Inferior parietal cortex (tissue), 1 donor: ENCODE data around the gene MYOM3.

Source experiments
- DNase-seq: peaks from one replicate; pipeline ENCODE4 v3.0.0-alpha.2; 2016; ENCODE audit errors: extremely low spot score

The MYOM3 gene

DNA sequence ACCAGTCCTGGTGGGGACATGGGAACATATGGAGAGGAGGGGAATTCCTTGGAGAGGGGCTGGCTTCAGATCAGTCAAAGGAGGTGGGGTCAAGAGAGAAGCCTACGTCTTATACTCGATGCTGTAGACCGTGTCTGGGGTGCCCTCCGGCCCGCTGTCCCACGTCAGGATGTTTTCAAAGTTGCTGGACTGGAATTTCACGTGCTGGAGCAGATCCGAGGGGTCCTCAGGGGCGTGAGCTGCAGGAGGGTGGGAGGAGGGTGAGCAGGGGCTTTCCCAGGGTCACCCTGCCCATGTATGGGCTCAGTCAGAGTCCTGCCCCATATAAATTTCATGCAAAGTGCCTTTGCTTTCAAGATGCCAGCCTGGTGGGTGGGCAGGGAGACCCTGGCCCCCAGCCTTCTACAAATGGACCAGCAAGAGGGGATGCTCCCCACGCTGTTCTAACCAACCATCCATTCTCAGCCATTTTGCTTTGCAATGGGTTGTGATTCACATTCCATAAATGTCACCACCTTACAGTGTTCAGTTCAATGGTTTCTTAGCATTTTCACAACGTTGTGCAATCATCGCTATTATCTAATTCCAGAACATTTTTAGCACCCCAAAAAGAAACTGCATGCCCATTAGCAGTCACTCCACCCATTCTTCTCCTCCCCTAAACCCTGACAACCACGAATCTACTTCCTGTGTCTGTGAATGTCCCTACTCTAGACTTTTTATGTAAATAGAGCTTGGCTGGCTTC is 26.7 kb upstream of the MYOM3 start:
- no peak for DNase-seq

DNA sequence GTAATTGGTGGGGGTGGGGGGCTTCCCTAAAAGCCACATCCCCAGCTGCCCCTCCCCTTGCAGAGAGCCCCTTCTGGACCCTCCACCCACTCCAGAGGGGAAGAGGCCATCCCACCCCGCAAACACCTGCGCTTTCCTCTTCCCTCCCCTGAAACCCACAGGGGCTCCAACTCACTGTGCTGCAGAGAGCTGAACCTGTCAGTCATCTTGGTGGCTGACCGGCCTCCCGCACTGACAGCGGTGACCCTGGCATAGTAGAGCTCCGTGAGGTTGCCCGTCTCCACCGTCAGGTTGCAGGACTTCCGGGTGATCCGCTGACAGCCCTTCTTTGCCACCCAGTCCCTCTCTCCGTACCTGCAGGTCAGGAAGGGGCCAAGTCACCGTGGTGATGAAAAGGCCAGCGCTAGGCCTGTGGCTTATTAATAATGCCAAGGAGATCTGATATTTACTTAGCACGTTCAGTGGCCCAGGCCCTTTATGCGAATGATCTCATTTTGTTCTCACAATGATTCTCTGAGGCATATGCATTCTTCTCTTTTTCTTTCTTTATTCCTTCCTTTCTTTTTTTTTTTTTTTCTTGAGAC is 25.1 kb upstream of the MYOM3 start:
- no peak for DNase-seq

DNA sequence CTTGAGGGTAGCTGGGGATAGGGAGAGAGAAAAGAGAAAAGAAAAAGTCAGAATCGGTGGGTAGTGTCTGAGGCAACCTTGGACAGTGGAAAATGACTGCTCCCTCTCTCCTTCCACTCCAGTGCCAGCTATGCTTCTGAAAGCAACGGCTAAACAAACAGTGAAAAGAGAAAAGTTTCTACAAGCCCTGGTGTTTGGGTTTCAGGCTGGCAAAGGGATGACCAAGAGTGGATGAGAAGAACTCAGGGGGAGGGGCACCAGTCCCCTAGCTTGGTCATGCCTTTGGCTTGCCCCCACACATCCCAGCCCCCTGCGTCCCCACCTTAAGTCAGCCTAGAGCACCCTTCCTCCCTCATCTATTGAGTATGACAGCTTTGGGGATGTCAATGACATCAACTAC is 22.4 kb upstream of the MYOM3 start:
- no peak for DNase-seq

DNA sequence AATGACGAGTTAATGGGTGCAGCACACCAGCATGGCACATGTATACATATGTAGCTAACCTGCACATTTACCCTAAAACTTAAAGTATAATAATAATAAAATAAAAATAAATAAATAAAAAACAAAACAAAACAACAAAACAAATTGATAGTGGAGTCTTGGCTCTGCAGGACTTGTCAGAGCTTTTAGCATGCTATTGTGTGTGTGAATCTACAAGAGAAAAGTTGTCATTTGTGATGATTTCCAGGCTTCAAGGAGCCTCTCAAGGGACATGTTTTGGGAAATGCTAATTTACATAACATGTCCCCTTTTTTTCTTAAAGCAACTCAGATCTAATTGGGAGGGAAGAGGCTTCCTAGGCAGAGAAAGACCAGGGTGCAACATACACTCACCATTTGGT is 21.9 kb upstream of the MYOM3 start:
- no peak for DNase-seq

DNA sequence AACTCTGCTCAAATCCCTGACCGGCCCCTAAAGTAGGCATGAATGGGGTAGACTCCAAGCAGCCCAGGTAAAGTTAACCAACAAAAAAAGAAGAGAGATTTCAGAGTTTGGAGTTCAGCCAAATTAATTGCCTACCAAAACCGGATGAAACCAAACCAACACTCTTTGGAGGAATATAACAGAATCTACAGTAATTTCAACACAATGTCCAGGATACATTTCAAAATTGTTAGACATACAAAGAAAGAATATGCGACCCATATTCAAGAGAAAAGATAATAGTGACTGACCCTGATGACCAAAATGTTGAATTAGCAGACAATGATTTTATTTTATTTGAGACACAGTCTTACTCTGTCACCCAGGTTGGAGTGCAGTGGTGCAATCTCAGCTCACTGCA is 18.4 kb upstream of the MYOM3 start:
- no peak for DNase-seq

DNA sequence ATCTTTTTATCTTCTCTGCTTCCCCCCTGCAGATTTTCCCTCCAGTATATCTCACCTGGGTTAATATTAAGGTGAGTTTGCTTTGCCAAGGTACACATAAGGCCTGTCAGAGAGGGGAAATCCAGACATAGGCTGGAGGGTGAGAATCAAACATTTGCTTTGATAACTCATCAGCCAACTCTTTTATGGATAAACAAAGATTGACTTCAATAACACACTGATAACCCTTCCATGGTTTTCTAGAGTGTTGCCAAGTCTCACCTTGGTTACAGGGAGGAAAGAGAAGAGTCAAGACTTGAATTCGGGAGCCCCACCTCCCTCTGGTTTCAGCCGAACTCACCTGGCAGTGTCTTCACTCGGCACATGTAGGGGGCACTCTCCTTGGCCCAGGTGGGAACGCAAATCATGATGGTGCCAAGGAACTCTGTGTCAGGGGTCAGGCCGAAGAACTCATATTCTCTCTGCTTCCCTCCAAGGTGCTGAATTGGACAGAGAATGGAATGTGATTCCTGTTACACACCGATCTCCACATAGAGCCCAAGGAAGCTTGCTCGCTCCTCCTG is 15.9 kb upstream of the MYOM3 start:
- DNase-seq, result no peak

DNA sequence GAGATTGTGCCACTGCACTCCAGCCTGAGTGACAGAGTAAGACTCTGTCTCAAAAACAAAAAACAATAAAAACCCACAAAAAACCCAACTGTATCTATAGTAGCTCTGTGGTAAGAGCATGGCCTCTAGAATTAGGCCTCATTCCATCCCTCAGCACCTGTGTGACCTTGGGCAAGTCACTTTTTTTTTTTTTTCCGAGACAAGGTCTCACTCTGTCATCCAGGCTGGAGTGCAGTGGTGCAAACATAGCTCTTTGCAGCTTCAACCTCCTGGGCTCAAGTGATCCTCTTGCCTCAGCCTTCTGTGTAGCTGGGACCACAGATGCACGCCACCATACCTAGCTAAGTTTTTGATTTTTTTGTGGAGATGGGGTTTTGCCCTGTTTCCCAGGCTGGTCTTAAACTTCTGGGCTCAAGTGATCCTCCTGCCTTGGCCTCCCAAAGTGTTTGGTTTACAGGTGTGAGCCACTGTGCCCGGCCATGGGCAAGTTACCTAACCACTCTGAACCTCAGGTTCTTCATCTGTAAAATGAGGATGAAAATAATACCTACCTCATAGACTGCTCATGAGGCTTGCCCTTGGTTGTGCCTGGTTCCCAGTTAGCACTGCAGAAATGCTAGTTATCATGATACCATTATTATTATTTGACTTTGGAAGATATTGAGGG is 15.3 kb upstream of the MYOM3 start:
- DNase-seq, result no peak

DNA sequence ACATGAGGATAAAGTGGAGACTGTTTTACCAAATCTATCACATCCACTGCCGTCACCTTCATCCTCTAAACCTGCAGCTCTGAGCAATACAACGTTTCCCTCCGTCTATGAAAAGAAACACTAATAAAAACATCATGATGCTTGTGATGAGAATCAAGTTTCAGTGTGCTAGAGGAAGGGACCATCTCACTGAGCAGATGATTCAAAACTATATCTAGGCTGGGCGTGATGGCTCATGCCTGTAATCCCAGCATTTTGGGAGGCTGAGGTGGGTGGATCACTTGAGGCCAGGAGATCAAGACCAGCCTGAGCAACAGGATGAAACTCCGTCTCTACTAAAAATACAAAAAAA is 14.7 kb upstream of the MYOM3 start:
- no peak for DNase-seq

DNA sequence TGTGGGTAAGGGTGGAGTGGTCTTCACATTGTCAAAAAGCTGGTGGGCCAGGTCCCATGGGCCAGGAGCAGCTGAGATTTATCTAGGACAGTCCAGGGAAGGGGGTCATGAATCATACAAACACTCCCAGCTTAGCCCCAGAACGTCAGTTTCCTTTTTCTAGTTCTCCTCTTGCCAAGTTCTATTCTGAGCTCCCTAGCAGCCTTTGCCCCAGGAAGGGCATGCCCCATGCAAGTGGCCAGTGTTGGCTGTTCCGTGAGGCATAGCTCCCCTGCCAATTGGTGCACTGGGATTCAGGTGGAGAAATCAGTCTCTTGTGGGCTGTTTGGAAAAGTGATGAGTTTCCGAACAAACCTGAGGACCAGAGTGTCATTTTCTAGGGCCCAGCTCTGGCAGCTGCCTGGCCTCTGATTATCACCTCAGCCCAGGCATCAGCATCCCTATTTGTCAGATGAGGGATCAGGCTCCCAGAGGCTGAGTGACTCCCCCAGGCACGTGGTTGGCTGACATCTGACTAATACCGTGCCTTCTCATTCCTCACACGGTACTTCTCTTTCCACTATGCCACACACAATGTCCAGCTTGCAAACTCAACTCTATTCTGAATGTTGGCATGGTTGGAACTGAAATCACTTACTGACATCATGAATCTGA is 14.2 kb upstream of the MYOM3 start:
- DNase-seq, result no peak

DNA sequence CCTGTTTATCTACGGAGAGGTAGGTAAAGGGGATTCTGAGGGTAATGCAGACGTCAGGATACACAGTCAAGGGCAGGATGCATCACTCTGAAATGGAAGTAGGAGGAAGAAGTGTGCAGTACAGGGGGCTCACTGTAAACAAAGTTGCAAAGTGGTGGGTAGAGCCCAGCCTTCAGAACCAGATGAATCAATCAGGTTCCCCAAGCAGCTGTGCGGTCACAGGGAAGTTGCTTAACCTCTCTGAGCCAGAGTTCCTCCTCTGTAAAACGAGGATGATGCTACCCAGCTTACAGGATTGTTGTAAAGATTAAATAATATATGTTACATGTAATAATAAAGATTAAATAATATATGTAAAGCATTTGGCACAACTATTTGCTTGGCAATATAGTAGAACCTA is 13.5 kb upstream of the MYOM3 start:
- DNase-seq, result no peak

DNA sequence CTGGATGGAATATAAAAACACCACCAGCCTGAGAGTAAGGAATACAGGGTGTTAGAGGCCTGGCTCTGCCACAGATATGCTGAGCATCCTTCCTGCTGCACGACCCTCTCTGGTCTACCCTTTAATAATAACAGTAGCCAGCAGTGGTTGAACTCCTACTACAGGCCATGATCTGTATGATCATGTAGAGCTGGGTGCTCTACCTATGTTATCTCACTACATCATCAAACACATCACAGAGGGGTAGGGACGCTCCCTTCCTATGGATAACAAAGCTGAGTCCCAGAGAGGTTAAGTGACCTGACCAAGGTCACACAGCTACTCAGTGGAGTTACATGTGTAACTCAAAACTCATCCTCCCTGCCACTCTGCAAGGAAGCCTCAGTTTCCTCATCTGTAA is 13.0 kb upstream of the MYOM3 start:
- DNase-seq, result no peak

DNA sequence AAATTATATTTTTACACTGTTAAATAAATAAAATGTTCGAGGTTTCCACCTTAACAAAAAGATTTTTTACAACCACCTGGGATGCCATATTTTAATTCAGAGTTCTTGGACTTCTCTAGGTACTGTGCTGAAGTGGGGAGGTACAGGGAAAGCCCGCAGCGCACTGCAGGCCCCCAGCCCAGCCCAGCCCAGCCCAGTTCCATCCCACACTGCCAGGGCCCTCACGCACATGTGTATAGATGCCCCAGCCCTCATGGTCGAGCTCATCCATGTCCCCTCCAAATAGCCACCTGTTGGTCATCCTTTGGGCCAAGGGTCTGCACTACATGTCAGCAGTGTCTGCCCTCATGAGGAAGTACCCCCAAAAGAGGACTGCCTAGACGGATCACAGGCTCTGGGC is 11.7 kb upstream of the MYOM3 start:
- DNase-seq, result no peak

DNA sequence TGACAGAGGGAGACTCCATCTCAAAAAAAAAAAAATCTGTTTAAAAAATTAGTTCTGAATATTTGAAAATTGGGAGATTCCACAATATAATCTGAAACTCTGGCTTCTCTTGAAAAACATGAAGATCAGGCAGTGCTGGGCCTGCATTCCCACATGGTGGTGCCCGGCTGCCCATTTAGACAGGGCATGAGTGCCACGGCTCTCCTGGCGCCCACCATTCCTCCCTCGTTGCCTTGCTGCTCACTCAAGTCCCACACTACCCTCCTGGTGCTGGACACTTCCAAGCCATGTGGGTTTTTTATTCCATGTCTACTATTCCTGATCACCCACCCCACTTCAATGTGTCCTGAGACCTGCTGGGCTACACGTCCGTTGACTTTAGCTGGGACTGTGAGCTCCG is 10.8 kb upstream of the MYOM3 start:
- DNase-seq, result no peak

DNA sequence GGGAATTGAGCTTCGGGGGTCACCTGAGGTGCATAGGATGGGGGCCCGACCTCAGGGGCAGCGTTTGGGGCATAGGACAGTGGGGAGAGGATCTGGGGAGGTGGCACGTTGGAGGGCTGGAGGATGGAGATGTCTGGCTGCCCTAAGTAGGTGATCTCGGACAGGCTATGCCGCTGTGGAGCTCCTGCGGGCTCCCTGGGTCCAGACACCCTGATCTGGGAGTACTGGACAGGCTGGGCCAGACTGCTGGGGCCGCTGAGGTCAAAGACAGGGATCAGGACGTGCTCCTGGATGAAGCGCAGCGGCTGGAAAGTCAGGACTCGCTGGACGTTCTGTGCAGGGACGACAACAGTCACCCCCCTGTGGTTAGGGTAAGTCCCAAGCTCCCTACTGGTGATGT is 9.5 kb upstream of the MYOM3 start:
- DNase-seq, result no peak

DNA sequence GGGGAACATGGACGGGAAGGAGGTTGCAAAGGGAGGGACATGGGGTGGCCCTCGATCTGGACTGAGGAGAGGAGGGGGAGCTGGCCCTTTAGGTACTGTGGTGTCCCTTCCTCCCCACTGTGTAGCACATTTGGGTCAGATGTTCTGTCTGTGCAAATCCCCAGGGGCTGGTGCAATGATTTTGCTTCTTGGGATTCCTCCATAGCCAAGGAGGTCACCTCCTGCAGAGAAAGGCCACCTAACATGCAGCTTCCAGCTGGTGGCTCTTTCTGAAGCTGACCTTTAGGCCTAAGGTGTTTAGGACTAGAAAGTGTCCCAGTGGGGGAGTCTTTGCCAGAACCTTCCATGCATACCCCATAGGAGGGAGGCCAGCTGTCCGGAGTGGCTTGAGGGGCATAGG is 9.0 kb upstream of the MYOM3 start:
- no peak for DNase-seq

DNA sequence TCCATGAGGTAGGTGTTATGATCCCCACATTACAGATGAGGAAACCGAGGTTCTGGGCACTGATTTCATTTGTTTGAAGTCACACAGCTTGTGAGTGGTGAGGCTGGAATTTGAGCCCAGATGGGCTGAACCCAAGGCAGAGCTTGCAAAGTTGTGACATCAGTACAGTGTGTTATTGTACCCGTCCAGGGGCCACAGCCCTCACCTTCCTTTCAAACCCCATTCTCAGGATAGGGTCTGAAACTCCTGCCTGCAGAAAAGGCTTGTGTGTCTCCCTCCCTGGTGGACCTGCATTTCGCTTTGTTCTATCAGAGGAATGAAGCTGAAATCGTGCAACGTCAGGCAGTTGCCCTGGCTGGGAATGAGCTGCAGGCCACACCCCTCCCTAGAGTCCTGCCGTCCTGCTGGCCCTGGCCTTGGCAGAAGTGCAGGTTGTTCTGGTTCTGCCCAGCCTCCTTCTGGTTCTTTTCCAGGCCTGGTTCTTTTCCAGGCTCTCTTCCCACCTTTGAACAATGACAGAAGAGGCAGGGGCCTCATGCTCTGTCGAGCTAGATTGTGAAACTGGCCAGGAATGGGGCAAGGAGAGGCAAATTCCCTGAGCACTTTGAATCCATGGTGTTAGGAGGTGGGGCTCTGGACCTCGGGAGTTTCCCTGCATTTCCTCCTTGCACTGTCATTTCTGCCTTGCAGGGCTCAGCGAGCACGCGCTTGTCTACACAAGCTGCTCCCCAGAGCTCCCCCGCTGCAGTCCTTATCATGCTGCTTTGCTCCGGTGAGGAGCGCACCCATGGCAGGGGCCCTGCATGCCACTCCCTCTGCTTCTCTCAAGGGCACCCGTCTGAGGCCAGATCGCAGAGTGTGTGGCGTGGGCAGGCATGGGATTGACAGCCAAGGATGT is 8.2 kb upstream of the MYOM3 start:
- DNase-seq, result no peak

DNA sequence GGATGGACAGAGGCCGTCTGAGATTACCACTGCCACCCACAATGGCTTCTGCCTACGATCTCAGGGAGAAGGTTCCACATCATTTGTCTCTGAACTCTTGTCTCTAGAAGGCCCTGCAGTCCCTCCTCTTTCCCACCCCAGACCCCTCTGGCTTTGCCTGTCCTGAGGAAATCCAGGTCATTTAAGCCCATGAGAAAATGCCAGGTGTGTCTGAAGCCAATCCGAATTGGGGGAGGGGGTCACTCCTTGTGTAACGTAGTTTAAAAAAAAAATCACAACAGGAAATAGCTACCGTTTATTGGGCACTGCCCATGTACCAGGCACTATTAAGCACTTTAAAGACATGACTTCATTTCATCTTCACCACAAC is 7.5 kb upstream of the MYOM3 start:
- no peak for DNase-seq

DNA sequence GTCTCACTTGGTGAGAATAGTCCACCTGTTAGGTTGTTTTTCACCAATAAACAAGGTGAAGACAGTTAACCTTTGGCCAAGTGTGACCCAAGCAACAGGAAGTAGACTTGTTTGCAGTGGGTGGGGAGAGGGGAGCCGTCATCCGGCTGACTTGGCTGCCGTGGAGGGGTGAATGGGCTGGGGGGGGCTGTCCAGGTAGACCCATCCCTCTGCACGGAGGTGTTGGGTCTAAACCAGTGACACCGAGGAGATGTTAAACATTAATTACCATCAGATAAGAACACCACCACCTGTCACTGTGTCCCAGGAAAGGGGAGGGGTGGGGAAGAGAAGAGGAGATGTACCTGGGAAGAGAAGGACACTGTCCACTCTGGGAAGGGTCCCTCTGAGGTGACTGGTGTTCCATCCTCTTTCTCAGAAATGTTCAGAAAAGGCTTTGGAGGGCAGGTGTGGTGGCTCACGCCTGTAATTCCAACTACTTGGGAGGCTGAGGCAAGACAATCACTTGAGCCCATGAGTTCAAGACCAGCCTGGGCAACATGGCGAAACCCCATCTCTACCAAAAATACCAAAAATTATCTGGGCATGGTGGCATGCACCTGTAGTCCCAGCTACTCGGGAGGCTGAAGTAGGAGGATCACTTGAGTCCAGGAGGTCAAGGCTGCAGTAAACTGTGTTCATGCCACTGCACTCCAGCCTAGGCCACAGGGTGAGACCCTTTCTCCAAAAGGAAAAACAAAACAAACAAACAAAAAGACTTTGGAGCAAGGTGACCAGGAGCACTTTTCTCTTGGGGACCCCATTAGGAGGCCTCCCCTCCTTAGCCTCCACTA is 6.7 kb upstream of the MYOM3 start:
- DNase-seq, result no peak

DNA sequence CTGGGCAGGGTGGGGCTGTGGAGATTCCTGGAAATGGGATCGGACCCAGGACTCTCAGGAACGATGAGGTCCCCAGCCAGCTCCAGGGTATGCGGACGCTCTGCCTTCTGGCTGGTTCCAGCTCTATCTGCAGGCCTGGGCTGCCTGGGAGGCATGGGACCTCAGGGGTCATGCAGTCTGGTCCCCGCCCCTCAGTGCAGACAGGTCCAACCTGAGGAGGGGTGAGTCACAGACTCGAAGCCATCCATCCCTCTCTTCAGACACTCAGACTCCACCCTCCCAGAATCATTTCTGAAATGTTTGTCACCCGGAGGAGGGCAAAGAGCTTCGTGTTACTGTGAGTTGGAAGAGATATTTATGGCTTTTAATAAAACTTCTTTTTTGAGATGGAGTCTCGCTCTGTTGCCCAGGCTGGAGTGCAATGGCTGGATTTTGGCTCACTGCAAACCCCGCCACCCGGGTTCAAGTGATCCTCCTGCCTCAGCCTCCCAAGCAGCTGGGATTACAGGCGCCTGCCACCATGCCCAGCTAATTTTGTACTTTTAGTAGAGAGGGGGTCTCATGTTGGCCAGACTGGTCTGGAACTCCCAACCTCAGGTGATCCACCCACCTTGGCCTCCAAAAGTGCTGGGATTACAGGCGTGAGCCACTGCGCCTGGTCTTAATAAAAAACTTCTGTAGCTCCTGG is 5.9 kb upstream of the MYOM3 start:
- no peak for DNase-seq

DNA sequence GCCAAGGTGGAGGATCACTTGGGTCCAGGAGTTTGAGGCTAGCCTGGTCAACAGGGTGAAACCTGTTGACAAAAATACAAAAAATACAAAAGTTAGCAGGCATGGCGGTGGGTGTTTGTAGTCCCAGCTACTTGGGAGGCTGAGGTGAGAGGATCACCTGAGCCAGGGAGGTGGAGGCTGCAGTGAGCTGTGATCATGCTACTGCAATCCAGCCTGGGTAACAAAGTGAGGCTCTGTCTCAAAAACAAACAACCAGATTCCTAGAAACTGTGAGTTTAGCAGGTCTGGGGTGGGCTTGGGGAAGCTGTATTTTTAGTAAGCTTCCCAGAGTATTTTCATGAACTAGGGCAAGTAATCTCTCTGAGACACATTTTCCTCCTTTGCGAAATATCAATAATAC is 5.2 kb upstream of the MYOM3 start:
- no peak for DNase-seq
